ENCODE measurements around the gene P2RX7.
"Not testable (repeated sequence)": the region's sequence is repeated elsewhere in the genome, so short reads cannot be mapped to it uniquely, and the experiment has no call there.

The P2RX7 gene

GRCh38 chr12:121162985-121163384, 30.3 kb downstream of the P2RX7 start:
- ATAC-seq (ENCODE audit: low read depth), result no peak
- Mint-ChIP-seq H3K36me3 (peaks cover 10% of the 10 kb centered on the region), H3K27ac (no peak overlapping the region), H3K9me3 (peaks cover 2% of the 10 kb centered on the region), H3K27me3 (no peaks in the 10 kb centered on the region), H3K4me1 (peaks cover 11% of the 10 kb centered on the region), H3K4me3 (no peak overlapping the region)
- DNase-seq (ENCODE audit: low spot score in 2 of 2), result no peak

GRCh38 chr12:121164839-121165238, 32.2 kb downstream of the P2RX7 start:
- not testable (repeated sequence) for DNase-seq (ENCODE audit: low spot score in 2 of 2); H3K36me3 Mint-ChIP-seq; H3K27me3 Mint-ChIP-seq; H3K27ac Mint-ChIP-seq; H3K4me3 Mint-ChIP-seq; H3K9me3 Mint-ChIP-seq; H3K4me1 Mint-ChIP-seq; ATAC-seq (ENCODE audit: low read depth)

- no peaks in the 10 kb centered on the region for H3K27me3 Mint-ChIP-seq
- no peak for DNase-seq (ENCODE audit: low spot score in 2 of 2)
- H3K4me1 Mint-ChIP-seq, result peaks cover 3% of the 10 kb centered on the region
- no peak for ATAC-seq (ENCODE audit: low read depth)
- H3K4me3 Mint-ChIP-seq, result no peak overlapping the region
- H3K36me3 Mint-ChIP-seq, result peaks cover 5% of the 10 kb centered on the region
- H3K9me3 Mint-ChIP-seq, result no peaks in the 10 kb centered on the region
- H3K27ac Mint-ChIP-seq, result no peak overlapping the region
Measured at GRCh38 chr12:121165316-121165715, 32.6 kb downstream of the P2RX7 start.

GRCh38 chr12:121166356-121166755, 33.7 kb downstream of the P2RX7 start:
- Mint-ChIP-seq H3K4me3 (no peak overlapping the region), H3K27ac (no peak overlapping the region), H3K9me3 (no peaks in the 10 kb centered on the region), H3K27me3 (no peaks in the 10 kb centered on the region), H3K36me3 (peaks cover 5% of the 10 kb centered on the region), H3K4me1 (no peaks in the 10 kb centered on the region)
- DNase-seq (ENCODE audit: low spot score in 2 of 2), result no peak
- ATAC-seq (ENCODE audit: low read depth), result no peak

GRCh38 chr12:121167232-121167820, 34.6 kb downstream of the P2RX7 start:
- ATAC-seq (ENCODE audit: low read depth) (no peak), DNase-seq (ENCODE audit: low spot score in 2 of 2) (no peak)
- Mint-ChIP-seq H3K27me3 (no peaks in the 10 kb centered on the region), H3K4me1 (no peaks in the 10 kb centered on the region), H3K27ac (no peak overlapping the region), H3K4me3 (no peak overlapping the region), H3K9me3 (no peaks in the 10 kb centered on the region), H3K36me3 (peaks cover 5% of the 10 kb centered on the region)

- H3K36me3 Mint-ChIP-seq, result peaks cover 5% of the 10 kb centered on the region
- DNase-seq (ENCODE audit: low spot score in 2 of 2) (no peak), ATAC-seq (ENCODE audit: low read depth) (no peak)
- H3K27me3 Mint-ChIP-seq, result no peaks in the 10 kb centered on the region
- H3K27ac Mint-ChIP-seq, result no peak overlapping the region
- H3K9me3 Mint-ChIP-seq, result no peaks in the 10 kb centered on the region
- H3K4me3 Mint-ChIP-seq, result no peak overlapping the region
- no peaks in the 10 kb centered on the region for H3K4me1 Mint-ChIP-seq
Measured at GRCh38 chr12:121167951-121168350, 35.3 kb downstream of the P2RX7 start.

GRCh38 chr12:121170151-121170550, 37.5 kb downstream of the P2RX7 start:
- Mint-ChIP-seq H3K4me3 (no peak overlapping the region), H3K9me3 (no peaks in the 10 kb centered on the region), H3K27me3 (no peaks in the 10 kb centered on the region), H3K27ac (no peak overlapping the region), H3K36me3 (peaks cover 3% of the 10 kb centered on the region), H3K4me1 (peaks cover 4% of the 10 kb centered on the region)
- DNase-seq (ENCODE audit: low spot score in 2 of 2) (no peak), ATAC-seq (ENCODE audit: low read depth) (no peak)

GRCh38 chr12:121170611-121171260, 38.1 kb downstream of the P2RX7 start:
- H3K4me3 Mint-ChIP-seq, result no peak overlapping the region
- ATAC-seq (ENCODE audit: low read depth) (no peak), DNase-seq (ENCODE audit: low spot score in 2 of 2) (no peak)
- peaks cover 9% of the 10 kb centered on the region for H3K4me1 Mint-ChIP-seq
- no peaks in the 10 kb centered on the region for H3K9me3 Mint-ChIP-seq
- no peak overlapping the region for H3K27ac Mint-ChIP-seq
- no peaks in the 10 kb centered on the region for H3K27me3 Mint-ChIP-seq
- H3K36me3 Mint-ChIP-seq, result no peaks in the 10 kb centered on the region

GRCh38 chr12:121172145-121172544, 39.5 kb downstream of the P2RX7 start:
- Mint-ChIP-seq H3K27ac (no peak overlapping the region), H3K36me3 (peaks cover 2% of the 10 kb centered on the region), H3K27me3 (no peaks in the 10 kb centered on the region), H3K4me1 (peaks cover 14% of the 10 kb centered on the region), H3K9me3 (no peaks in the 10 kb centered on the region), H3K4me3 (no peak overlapping the region)
- ATAC-seq (ENCODE audit: low read depth) (no peak), DNase-seq (ENCODE audit: low spot score in 2 of 2) (no peak)

GRCh38 chr12:121175383-121176119, 42.9 kb downstream of the P2RX7 start:
- Mint-ChIP-seq H3K4me1 (peaks cover 14% of the 10 kb centered on the region), H3K9me3 (no peaks in the 10 kb centered on the region), H3K36me3 (peaks cover 7% of the 10 kb centered on the region), H3K4me3 (no peak overlapping the region), H3K27ac (peak overlapping the region; percentile 37), H3K27me3 (no peaks in the 10 kb centered on the region)
- ATAC-seq (ENCODE audit: low read depth) (peak; percentile 63), DNase-seq (ENCODE audit: low spot score in 2 of 2) (no peak)

- ATAC-seq (ENCODE audit: low read depth) (no peak), DNase-seq (ENCODE audit: low spot score in 2 of 2) (no peak)
- H3K4me1 Mint-ChIP-seq, result peaks cover 14% of the 10 kb centered on the region
- H3K27ac Mint-ChIP-seq, result no peak overlapping the region
- H3K9me3 Mint-ChIP-seq, result no peaks in the 10 kb centered on the region
- H3K27me3 Mint-ChIP-seq, result no peaks in the 10 kb centered on the region
- no peak overlapping the region for H3K4me3 Mint-ChIP-seq
- H3K36me3 Mint-ChIP-seq, result peaks cover 9% of the 10 kb centered on the region
Measured at GRCh38 chr12:121176826-121177529, 44.3 kb downstream of the P2RX7 start.

GRCh38 chr12:121181181-121181580, 48.5 kb downstream of the P2RX7 start:
- no peak for ATAC-seq (ENCODE audit: low read depth)

GRCh38 chr12:121182222-121182893, 49.7 kb downstream of the P2RX7 start:
- ATAC-seq (ENCODE audit: low read depth), result no peak

More at GRCh38 chr12:121181181-121181580, 48.5 kb downstream of the P2RX7 start:
- no peaks in the 10 kb centered on the region for H3K9me3 Mint-ChIP-seq
- no peak overlapping the region for H3K4me3 Mint-ChIP-seq
- no peaks in the 10 kb centered on the region for H3K27me3 Mint-ChIP-seq
- H3K27ac Mint-ChIP-seq, result no peak overlapping the region
- H3K4me1 Mint-ChIP-seq, result peaks cover 7% of the 10 kb centered on the region
- DNase-seq (ENCODE audit: low spot score in 2 of 2), result no peak
- peaks cover 8% of the 10 kb centered on the region for H3K36me3 Mint-ChIP-seq

More at GRCh38 chr12:121182222-121182893, 49.7 kb downstream of the P2RX7 start:
- no peak overlapping the region for H3K27ac Mint-ChIP-seq
- DNase-seq (ENCODE audit: low spot score in 2 of 2), result no peak
- no peak overlapping the region for H3K4me3 Mint-ChIP-seq
- H3K27me3 Mint-ChIP-seq, result no peaks in the 10 kb centered on the region
- no peaks in the 10 kb centered on the region for H3K9me3 Mint-ChIP-seq
- H3K36me3 Mint-ChIP-seq, result peaks cover 5% of the 10 kb centered on the region
- H3K4me1 Mint-ChIP-seq, result peaks cover 7% of the 10 kb centered on the region
